Measurements from ENCODE around the gene ELK3.

The ELK3 gene

GRCh38 chr12:96266238-96266637 is 72.1 kb downstream of the ELK3 start:
- no peak for TF ChIP-seq ZBTB7A (IDR thresholded peaks at IDR 0.05; ENCODE audit: low read depth)
- TF ChIP-seq MAX (IDR thresholded peaks at IDR 0.05), result no peak

- TF ChIP-seq USF1 (IDR thresholded peaks at IDR 0.05) (no peak), REST (IDR thresholded peaks at IDR 0.05; ENCODE audit: low read depth) (no peak), TAF1 (IDR thresholded peaks at IDR 0.05; ENCODE audit: low read depth) (no peak), CREB1 (IDR thresholded peaks at IDR 0.05; ENCODE audit: low read depth) (no peak), EGR1 (IDR thresholded peaks at IDR 0.05) (no peak), RAD21 (IDR thresholded peaks at IDR 0.05; ENCODE audit: low read depth) (no peak), MAX (IDR thresholded peaks at IDR 0.05) (no peak), NFIC (IDR thresholded peaks at IDR 0.05) (no peak), FOXM1 (IDR thresholded peaks at IDR 0.05; ENCODE audit: borderline replicate concordance, low read depth) (no peak), EP300 (IDR thresholded peaks at IDR 0.05; ENCODE audit: borderline replicate concordance) (no peak), CEBPB (IDR thresholded peaks at IDR 0.05) (no peak), TCF12 (IDR thresholded peaks at IDR 0.05; ENCODE audit: low read depth) (no peak), TEAD4 (IDR thresholded peaks at IDR 0.05) (no peak), ZBTB7A (IDR thresholded peaks at IDR 0.05; ENCODE audit: low read depth) (no peak)
Observed at GRCh38 chr12:96271469-96272199, 77.5 kb downstream of the ELK3 start.

- TF ChIP-seq YY1 (IDR thresholded peaks at IDR 0.05; ENCODE audit: low read depth) (no peak), CEBPB (IDR thresholded peaks at IDR 0.05) (no peak), USF1 (IDR thresholded peaks at IDR 0.05) (no peak), NFIC (IDR thresholded peaks at IDR 0.05) (no peak), ZBTB7A (IDR thresholded peaks at IDR 0.05; ENCODE audit: low read depth) (no peak), TAF1 (IDR thresholded peaks at IDR 0.05; ENCODE audit: low read depth) (no peak), RAD21 (IDR thresholded peaks at IDR 0.05; ENCODE audit: low read depth) (no peak), MAX (IDR thresholded peaks at IDR 0.05) (no peak), FOXM1 (IDR thresholded peaks at IDR 0.05; ENCODE audit: borderline replicate concordance, low read depth) (no peak), REST (IDR thresholded peaks at IDR 0.05; ENCODE audit: low read depth) (no peak), EP300 (IDR thresholded peaks at IDR 0.05; ENCODE audit: borderline replicate concordance) (no peak), TCF12 (IDR thresholded peaks at IDR 0.05; ENCODE audit: low read depth) (no peak), EGR1 (IDR thresholded peaks at IDR 0.05) (no peak), CREB1 (IDR thresholded peaks at IDR 0.05; ENCODE audit: low read depth) (no peak), TEAD4 (IDR thresholded peaks at IDR 0.05) (no peak)
Observed at GRCh38 chr12:96274331-96274730, 80.2 kb downstream of the ELK3 start.

- TF ChIP-seq MAX (IDR thresholded peaks at IDR 0.05) (no peak), EP300 (IDR thresholded peaks at IDR 0.05; ENCODE audit: borderline replicate concordance) (no peak), REST (IDR thresholded peaks at IDR 0.05; ENCODE audit: low read depth) (no peak), YY1 (IDR thresholded peaks at IDR 0.05; ENCODE audit: low read depth) (no peak), TAF1 (IDR thresholded peaks at IDR 0.05; ENCODE audit: low read depth) (no peak), CEBPB (IDR thresholded peaks at IDR 0.05) (no peak), TCF12 (IDR thresholded peaks at IDR 0.05; ENCODE audit: low read depth) (no peak), NFIC (IDR thresholded peaks at IDR 0.05) (no peak), USF1 (IDR thresholded peaks at IDR 0.05) (no peak), RAD21 (IDR thresholded peaks at IDR 0.05; ENCODE audit: low read depth) (no peak), TEAD4 (IDR thresholded peaks at IDR 0.05) (no peak), CREB1 (IDR thresholded peaks at IDR 0.05; ENCODE audit: low read depth) (no peak), EGR1 (IDR thresholded peaks at IDR 0.05) (no peak), FOXM1 (IDR thresholded peaks at IDR 0.05; ENCODE audit: borderline replicate concordance, low read depth) (no peak), ZBTB7A (IDR thresholded peaks at IDR 0.05; ENCODE audit: low read depth) (no peak)
Observed at GRCh38 chr12:96285158-96285557, 91.0 kb downstream of the ELK3 start.

Measured in Ishikawa (cell line).